ENCODE results near the gene ASIC4.
A peak's percentile ranks its signal among the peaks of the same experiment; 100 is the strongest.

The ASIC4 gene

GRCh38 chr2:219570924-219571310 is 56.6 kb downstream of the ASIC4 start:
- no peak for DNase-seq

- peak; percentile 36 for DNase-seq
Measured at GRCh38 chr2:219571311-219572236, 57.3 kb downstream of the ASIC4 start, which contains the start of gene OBSL1. Gene OBSL1 (minus strand): TSS chr2:219571539. CDS start chr2:219571232, 307 bp downstream.

- no peak for DNase-seq
Measured at GRCh38 chr2:219572237-219573001, 58.1 kb downstream of the ASIC4 start, which contains the start of gene INHA. Gene INHA (plus strand): TSS chr2:219572310. CDS start chr2:219572375, 65 bp downstream.

GRCh38 chr2:219573166-219573565 is 58.9 kb downstream of the ASIC4 start:
- DNase-seq = no peak

GRCh38 chr2:219574484-219575311 is 60.4 kb downstream of the ASIC4 start:
- no peak for DNase-seq

GRCh38 chr2:219575566-219576504 is 61.6 kb downstream of the ASIC4 start:
- no peak for DNase-seq

- peak; percentile 33 for DNase-seq
Measured at GRCh38 chr2:219576505-219577388, 62.5 kb downstream of the ASIC4 start.

- DNase-seq = no peak
Measured at GRCh38 chr2:219578811-219579613, 64.7 kb downstream of the ASIC4 start.

GRCh38 chr2:219581346-219581745 is 67.1 kb downstream of the ASIC4 start:
- DNase-seq = no peak
